NCI-H1436 treated with DMSO at 0.1 percent for 48 hours (cell line): Measurements from ENCODE around the gene CUZD1.

Experiments
- DNase-seq: peaks from one replicate; lab custom pipeline; 2025; lab: John Stamatoyannopoulos, UW

Gene CUZD1

GRCh38 chr10:122815458-122815857 is 30.2 kb downstream of the CUZD1 start:
- no peak for DNase-seq

DNA sequence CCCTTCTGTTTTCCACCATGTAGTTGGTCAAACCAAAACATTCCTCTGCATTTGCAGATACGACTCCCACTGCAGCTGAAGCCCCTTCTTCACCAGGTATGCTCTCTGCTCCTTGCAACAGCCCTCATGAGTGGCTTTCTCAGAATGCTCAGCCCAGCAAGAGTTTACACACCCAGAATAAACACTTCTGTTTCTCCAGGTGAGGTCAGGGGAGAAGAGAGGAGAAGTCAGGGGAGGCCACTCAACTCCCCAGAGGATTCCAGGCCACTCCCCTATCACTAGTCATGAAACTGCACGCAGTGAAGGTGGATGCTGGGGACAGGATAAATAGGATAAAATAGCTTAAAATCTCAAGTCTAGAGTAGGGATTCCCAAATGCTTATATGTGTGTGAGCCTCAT is 31.2 kb downstream of the CUZD1 start:
- no peak for DNase-seq

- DNase-seq: no peak
These were observed 32.9 kb downstream of the CUZD1 start for GRCh38 chr10:122812751-122813150.

DNA sequence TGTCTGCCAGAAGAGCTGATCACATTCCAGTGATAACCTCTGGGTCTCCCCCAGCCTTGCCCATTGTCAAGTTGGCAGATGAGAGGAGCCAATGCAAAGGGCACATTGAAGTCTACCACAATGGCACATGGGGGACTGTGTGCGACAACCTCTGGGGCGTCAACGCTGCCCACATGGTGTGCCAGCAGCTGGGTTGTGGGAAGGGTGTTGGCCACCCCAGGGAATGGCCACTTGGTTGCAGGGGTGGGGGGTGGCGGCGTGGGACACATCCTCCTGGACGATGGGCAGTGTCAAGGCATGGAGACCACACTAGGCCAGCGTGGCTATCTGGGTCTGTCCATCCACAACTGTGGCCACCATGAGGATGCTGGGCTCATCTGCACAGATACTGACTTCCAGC is 43.4 kb downstream of the CUZD1 start:
- DNase-seq: no peak

DNA sequence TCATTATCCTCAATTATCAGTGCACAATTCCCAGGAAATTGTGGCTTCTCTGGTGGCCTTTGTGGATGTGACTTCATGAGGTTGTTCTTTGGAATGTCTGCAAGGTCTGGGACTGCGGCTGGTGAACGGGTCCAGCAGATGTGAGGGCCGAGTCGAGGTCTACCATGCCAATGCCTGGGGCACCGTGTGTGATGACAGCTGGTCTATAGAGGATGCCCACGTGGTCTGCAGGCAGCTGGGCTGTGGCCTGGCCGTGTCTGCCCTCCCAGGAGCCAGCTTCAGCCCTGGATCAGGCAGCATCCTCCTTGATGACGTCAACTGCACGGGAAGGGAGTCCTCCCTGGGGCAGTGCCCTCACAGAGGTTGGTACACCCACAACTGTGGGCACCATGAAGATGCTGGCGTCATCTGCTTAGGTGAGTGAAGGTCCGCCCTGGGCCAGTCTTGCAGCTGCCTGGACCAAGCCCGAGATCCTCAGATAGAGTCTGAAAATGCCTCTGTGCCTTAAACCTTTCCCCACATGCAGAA is 46.9 kb downstream of the CUZD1 start:
- DNase-seq: no peak

GRCh38 chr10:122796796-122797195 is 48.9 kb downstream of the CUZD1 start:
- DNase-seq: no peak

- DNase-seq: no peak
These were observed 49.7 kb downstream of the CUZD1 start for GRCh38 chr10:122795924-122796323.

- DNase-seq: no peak
These were observed 59.4 kb downstream of the CUZD1 start for GRCh38 chr10:122786269-122786668.

DNA sequence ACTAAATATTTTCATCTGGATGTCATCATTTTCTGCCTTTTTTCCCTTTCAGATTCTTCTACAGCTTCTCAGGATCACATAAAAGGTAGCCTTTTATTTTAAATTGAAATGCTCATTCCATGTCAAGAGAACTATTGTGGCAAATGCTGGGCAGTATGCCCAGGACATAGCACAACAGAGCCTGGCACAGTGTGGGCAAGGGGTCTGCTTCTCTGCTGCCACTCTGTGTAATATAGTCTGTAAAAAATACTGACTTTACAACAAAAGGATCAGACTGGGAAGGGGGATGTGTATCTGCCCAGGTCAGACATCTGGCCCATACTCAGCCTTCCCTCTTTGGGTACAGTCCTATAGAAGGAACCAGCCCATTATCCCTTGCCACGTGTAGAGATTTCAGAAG is 62.7 kb downstream of the CUZD1 start:
- no peak for DNase-seq
